ENCODE data around the gene ST8SIA2. TPM values are rescaled to one million over a fixed set of nuclear protein-coding genes. Genes with fewer than 3 reads are reported as not detected.

The ST8SIA2 gene
- total RNA-seq, 6 experiments from 2014 or later = 0.05 to 0.12 TPM; not detected in 4

DNA sequence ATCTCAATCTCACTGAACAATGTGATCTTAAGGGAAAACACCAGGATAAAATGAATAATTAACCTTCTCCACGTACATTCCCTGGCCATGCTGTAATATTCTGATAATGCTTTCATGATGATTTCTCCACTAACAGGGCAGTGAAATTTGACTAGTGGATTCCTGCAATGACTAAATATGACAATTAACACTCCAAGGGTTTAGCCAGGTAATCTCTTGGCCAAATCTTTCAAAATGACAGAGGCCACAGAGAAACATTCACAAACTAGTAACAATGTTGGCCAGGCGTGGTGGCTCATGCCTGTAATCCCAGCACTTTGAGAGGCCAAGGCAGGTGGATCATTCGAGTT, 31.7 kb upstream of the ST8SIA2 start:
- DNase-seq = no peak
- TF ChIP-seq, protein P1, sequence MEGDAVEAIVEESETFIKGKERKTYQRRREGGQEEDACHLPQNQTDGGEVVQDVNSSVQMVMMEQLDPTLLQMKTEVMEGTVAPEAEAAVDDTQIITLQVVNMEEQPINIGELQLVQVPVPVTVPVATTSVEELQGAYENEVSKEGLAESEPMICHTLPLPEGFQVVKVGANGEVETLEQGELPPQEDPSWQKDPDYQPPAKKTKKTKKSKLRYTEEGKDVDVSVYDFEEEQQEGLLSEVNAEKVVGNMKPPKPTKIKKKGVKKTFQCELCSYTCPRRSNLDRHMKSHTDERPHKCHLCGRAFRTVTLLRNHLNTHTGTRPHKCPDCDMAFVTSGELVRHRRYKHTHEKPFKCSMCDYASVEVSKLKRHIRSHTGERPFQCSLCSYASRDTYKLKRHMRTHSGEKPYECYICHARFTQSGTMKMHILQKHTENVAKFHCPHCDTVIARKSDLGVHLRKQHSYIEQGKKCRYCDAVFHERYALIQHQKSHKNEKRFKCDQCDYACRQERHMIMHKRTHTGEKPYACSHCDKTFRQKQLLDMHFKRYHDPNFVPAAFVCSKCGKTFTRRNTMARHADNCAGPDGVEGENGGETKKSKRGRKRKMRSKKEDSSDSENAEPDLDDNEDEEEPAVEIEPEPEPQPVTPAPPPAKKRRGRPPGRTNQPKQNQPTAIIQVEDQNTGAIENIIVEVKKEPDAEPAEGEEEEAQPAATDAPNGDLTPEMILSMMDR (IDR thresholded peaks at IDR 0.05) = no peak
- Mint-ChIP-seq H3K4me1 (ENCODE audit: low read depth) (peaks cover 7% of the 10 kb centered on the region; the same call in 1 of the 2 replicates), H3K36me3 (ENCODE audit: low read depth) (no peaks in the 10 kb centered on the region), H3K4me3 (no peak overlapping the region), H3K27me3 (ENCODE audit: insufficient read depth) (no peaks in the 10 kb centered on the region), H3K9me3 (peaks cover 13% of the 10 kb centered on the region), H3K27ac (no peak overlapping the region)

DNA sequence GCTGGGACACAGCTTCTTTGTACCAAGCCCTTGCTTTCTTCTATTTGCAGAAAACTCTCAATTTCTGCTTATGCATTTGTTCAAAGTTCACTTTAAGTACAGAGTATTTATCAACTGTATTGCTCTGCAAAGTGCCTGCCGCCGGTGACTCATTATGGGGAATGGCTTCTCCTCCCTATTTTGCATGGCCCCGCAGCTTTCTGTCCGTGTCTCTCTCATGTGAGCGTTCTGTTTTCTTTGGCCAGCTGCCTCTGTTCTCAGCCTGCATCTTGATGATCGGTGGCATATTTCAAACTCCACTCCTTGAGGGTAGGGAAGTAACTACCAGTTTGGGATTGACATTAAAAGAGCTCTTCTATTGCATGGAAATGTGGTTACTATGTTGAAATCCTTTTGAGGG, 28.6 kb upstream of the ST8SIA2 start:
- H3K4me3 Mint-ChIP-seq = no peak overlapping the region
- H3K9me3 Mint-ChIP-seq = peaks cover 24% of the 10 kb centered on the region
- no peaks in the 10 kb centered on the region for H3K36me3 Mint-ChIP-seq (ENCODE audit: low read depth)
- peaks cover 7% of the 10 kb centered on the region; the same call in 1 of the 2 replicates for H3K4me1 Mint-ChIP-seq (ENCODE audit: low read depth)
- peaks cover 1% of the 10 kb centered on the region; the same call in 1 of the 2 replicates for H3K27me3 Mint-ChIP-seq (ENCODE audit: insufficient read depth)
- H3K27ac Mint-ChIP-seq = no peak overlapping the region
- TF ChIP-seq, protein P1 (IDR thresholded peaks at IDR 0.05) = no peak
- peak; percentile 20 for DNase-seq

DNA sequence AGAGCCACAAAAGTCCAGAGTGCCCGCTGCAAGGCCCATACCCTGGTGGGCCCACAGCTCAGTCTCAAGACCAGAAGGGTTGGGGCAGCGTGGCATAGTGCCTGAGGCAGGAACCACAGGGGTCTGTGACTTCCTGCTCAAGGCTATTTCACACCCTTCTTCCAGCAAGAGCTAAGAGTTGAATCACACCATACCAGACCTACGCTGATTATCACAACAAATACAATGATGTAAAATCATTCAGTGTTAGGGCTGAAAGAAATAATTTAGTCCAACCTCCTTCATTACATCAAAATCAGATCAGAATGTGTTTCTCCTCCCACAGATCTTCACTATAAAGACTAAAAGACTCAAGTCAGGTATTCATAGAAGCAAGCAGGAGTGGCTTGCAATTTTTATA, 27.8 kb upstream of the ST8SIA2 start:
- no peak overlapping the region for H3K27ac Mint-ChIP-seq
- peaks cover 22% of the 10 kb centered on the region for H3K9me3 Mint-ChIP-seq
- no peak overlapping the region for H3K4me3 Mint-ChIP-seq
- H3K36me3 Mint-ChIP-seq (ENCODE audit: low read depth) = no peaks in the 10 kb centered on the region
- H3K27me3 Mint-ChIP-seq (ENCODE audit: insufficient read depth) = peaks cover 1% of the 10 kb centered on the region; the same call in 1 of the 2 replicates
- H3K4me1 Mint-ChIP-seq (ENCODE audit: low read depth) = peaks cover 7% of the 10 kb centered on the region; the same call in 1 of the 2 replicates
- TF ChIP-seq, protein P1 (IDR thresholded peaks at IDR 0.05) = no peak
- DNase-seq = no peak

DNA sequence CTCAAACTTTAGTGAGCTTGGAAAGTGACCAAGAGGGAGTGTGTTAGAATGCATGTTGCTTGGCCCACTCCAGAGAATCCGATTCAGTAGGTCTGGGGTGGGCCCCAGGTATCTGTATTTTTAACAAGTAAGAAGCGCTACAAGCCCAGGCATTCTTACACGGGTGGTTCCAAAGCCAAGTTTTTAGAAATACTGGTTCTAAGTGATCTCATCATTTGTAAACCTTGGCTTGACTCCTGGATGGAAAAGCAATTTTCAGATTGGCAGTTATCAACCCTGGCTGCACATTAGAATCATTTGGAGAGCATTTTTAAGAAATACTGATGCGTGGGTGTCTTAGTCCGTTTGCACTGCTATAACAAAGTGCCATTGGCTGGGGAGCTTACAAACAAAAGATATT, 27.3 kb upstream of the ST8SIA2 start:
- Mint-ChIP-seq H3K4me3 (no peak overlapping the region), H3K9me3 (peaks cover 21% of the 10 kb centered on the region), H3K27me3 (ENCODE audit: insufficient read depth) (peaks cover 1% of the 10 kb centered on the region; the same call in 1 of the 2 replicates), H3K36me3 (ENCODE audit: low read depth) (no peaks in the 10 kb centered on the region), H3K4me1 (ENCODE audit: low read depth) (peaks cover 7% of the 10 kb centered on the region; the same call in 1 of the 2 replicates), H3K27ac (no peak overlapping the region)
- DNase-seq = no peak
- TF ChIP-seq, protein P1 (IDR thresholded peaks at IDR 0.05) = no peak

DNA sequence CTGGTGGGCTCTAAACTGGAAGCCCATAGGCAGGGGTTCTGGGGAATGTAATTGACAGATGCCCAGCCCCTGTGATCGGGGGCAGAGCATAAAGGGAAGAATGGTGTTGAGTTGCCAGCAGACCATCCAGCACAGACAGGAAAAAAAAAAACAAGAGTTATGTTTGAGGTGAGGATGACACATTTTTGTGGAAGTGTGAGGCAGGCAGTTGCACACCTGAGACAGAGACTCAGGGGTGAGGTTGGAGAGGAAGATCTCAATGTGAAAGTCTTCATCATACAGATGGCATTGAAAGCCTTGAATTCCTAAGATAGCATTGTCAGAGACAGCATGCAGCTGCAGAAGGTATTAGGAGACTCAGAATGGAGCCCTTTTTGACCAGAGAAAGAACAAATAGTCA, 18.6 kb upstream of the ST8SIA2 start:
- Mint-ChIP-seq H3K27ac (no peak overlapping the region), H3K4me1 (ENCODE audit: low read depth) (no peaks in the 10 kb centered on the region), H3K4me3 (no peak overlapping the region), H3K36me3 (ENCODE audit: low read depth) (0 out of 2 replicates have a peak, but pooled peaks cover under 1% of the 10 kb centered on the region), H3K9me3 (peaks cover 8% of the 10 kb centered on the region), H3K27me3 (ENCODE audit: insufficient read depth) (peaks cover 7% of the 10 kb centered on the region)
- TF ChIP-seq, protein P1 (IDR thresholded peaks at IDR 0.05) = no peak
- DNase-seq = no peak

DNA sequence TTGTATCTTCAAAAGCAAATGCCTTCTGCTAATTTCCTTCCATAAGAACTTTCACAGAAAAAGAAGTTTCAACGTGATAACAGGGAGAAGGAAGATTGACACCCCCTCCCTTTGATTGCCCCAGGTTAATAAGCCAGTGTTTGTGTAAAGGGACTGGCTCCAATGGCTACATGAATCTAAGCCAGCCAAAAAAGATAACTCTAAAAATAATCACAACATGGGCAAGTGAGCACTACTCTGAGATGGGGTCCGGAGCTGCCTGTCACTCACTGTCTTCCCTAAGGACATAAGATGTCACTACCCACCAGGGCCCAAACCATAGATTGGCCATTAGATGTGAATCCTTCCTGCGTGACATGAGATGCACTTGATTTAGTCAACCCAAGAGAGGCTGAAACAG, 17.6 kb upstream of the ST8SIA2 start:
- no peaks in the 10 kb centered on the region for H3K4me1 Mint-ChIP-seq (ENCODE audit: low read depth)
- peaks cover 12% of the 10 kb centered on the region for H3K9me3 Mint-ChIP-seq
- no peak for DNase-seq

More for the DNA sequence above, 17.6 kb upstream of the ST8SIA2 start:
- Mint-ChIP-seq H3K27ac (no peak overlapping the region), H3K36me3 (ENCODE audit: low read depth) (0 out of 2 replicates have a peak, but pooled peaks cover 6% of the 10 kb centered on the region), H3K4me3 (no peak overlapping the region), H3K27me3 (ENCODE audit: insufficient read depth) (peaks cover 9% of the 10 kb centered on the region)
- TF ChIP-seq, protein P1 (IDR thresholded peaks at IDR 0.05) = no peak

All from HFFc6 (cell line).